ENCODE results near the gene BID. TPM values are rescaled to one million over a fixed set of nuclear protein-coding genes. Genes with fewer than 3 reads are reported as not detected.
A peak's percentile ranks its signal among the peaks of the same experiment; 100 is the strongest.

BID gene
- total RNA-seq, 1 donor from 2014 or later: 24.6 TPM

DNA sequence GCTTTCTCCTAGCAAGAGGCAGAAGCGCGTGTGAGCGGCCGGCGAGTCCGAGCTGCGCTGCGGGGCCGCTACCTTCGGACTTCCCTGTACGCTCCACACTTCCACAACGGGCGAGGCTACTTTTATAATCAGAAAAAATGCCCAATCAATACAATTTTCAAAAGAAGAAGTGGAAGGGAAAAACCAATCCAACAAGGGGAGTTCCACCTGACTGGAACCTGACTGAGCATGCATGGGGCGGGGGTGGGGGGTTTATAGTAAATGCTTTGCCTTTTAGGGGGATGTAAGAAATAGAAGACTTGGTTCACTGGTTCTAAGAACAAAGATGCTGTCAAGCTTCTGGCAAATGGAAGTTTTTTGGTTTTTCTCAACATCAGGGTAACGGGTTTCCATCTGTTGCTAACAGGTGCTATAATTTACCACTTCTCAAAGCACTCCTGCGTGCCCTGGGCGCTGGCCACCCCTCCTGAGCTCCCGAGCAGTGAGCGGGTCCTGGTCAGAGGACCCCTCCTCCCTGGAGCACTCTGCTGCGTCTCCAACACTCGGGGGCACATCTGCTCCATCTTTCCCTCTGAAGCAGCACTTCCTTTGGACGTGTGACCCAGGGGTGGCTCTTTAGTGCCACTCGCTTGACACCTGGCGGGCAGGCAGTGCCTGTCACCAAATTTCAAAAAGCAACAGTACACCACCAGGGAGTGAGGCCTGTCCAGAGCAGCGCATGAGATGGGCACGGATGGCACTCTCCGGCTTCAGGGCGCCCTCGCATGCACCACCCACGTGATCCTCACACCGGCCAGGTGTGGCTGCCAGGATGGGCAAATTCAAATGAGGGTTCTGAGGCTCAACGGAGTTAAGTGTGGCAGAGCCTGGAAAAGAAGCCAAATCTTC is 21.6 kb upstream of the BID start:
- Mint-ChIP-seq H3K27ac (no peak overlapping the region), H3K9me3 (ENCODE audit: low read depth) (no peaks in the 10 kb centered on the region)

DNA sequence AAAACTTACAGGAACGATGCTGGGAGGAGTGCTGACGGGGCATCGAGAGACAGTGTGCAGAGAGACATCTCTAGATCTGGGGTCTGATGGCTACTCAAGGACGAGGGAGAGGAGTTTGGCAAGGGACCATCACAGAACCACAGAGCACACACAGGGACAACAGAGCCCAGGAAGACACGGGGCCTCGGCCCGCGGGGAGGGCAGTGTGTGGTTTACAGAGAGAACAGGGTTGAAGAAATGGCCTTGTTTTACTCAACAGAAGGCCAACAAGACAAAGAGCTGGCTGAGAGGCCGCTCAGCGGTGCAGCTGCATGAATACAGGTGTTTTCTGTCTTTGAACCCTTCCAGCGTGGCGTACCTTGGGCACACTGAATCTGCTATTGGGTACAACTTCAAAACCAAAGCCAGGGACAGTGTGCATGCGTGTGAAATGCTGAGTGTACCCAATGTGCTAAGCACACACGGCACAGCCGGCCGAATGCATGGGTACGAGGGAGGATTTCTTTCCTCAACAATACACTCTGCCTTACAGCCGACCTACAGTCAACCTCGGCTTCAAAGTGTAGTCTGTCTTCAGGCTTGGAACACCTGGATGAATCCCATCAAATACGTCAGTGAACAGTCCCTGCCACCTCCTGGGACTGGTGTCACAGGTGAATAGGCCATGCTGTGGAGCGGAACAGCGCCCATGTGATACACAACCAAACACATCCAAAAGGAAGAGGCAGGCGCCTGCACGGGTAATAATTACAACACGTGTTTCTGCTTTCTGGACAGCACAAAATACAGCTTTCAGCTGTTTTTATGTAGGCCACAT is 20.7 kb upstream of the BID start:
- Mint-ChIP-seq H3K4me1 (ENCODE audit: low read depth) (peaks cover 14% of the 10 kb centered on the region), H3K4me3 (ENCODE audit: low read depth) (no peak overlapping the region), H3K9me3 (ENCODE audit: low read depth) (no peaks in the 10 kb centered on the region), H3K27me3 (peaks cover 4% of the 10 kb centered on the region), H3K27ac (no peak overlapping the region), H3K36me3 (ENCODE audit: insufficient read depth) (no peaks in the 10 kb centered on the region)
- TF ChIP-seq, protein P1, sequence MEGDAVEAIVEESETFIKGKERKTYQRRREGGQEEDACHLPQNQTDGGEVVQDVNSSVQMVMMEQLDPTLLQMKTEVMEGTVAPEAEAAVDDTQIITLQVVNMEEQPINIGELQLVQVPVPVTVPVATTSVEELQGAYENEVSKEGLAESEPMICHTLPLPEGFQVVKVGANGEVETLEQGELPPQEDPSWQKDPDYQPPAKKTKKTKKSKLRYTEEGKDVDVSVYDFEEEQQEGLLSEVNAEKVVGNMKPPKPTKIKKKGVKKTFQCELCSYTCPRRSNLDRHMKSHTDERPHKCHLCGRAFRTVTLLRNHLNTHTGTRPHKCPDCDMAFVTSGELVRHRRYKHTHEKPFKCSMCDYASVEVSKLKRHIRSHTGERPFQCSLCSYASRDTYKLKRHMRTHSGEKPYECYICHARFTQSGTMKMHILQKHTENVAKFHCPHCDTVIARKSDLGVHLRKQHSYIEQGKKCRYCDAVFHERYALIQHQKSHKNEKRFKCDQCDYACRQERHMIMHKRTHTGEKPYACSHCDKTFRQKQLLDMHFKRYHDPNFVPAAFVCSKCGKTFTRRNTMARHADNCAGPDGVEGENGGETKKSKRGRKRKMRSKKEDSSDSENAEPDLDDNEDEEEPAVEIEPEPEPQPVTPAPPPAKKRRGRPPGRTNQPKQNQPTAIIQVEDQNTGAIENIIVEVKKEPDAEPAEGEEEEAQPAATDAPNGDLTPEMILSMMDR (IDR thresholded peaks at IDR 0.05; ENCODE audit: unreplicated experiment): no peak
- DNase-seq (ENCODE audit: low spot score, unreplicated experiment): no peak

More for the DNA sequence above, 21.6 kb upstream of the BID start:
- Mint-ChIP-seq H3K4me3 (ENCODE audit: low read depth) (no peak overlapping the region), H3K27me3 (peaks cover 4% of the 10 kb centered on the region), H3K36me3 (ENCODE audit: insufficient read depth) (no peaks in the 10 kb centered on the region), H3K4me1 (ENCODE audit: low read depth) (peaks cover 16% of the 10 kb centered on the region)
- TF ChIP-seq, protein P1 (IDR thresholded peaks at IDR 0.05; ENCODE audit: unreplicated experiment): no peak
- no peak for DNase-seq (ENCODE audit: low spot score, unreplicated experiment)

DNA sequence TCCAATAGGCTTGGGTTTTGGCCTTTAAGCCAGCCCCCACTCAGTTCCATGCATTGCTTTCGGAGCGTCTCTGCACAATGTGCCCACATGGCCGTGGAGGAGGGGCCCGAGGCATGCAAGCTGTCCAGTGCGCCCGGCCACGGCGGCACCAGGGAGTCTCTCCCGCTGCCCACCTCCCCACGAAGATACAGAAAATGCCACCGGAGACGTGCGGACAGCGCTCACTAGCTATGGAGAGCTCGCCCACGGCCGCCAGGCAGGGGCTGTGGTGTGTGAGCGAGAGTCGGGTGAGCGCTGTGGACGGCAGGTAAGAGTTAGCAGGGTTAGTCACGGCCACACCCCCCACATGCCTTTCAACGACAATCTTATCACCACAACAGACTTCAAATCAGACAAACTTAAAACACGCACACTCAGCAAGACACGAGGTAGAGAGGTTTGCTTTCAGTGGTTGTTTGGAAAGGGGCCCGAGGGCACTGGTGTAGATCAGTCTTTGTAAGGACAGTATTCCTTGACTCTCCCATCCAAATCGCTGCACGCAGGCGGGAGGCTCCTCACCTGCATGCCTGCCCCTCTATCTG is 18.7 kb upstream of the BID start:
- TF ChIP-seq, protein P1 (IDR thresholded peaks at IDR 0.05; ENCODE audit: unreplicated experiment): no peak
- peaks cover 4% of the 10 kb centered on the region for H3K27me3 Mint-ChIP-seq
- peak overlapping the region; percentile 39 for H3K27ac Mint-ChIP-seq
- peaks cover 14% of the 10 kb centered on the region for H3K4me1 Mint-ChIP-seq (ENCODE audit: low read depth)
- no peaks in the 10 kb centered on the region for H3K9me3 Mint-ChIP-seq (ENCODE audit: low read depth)
- no peak overlapping the region for H3K4me3 Mint-ChIP-seq (ENCODE audit: low read depth)
- DNase-seq (ENCODE audit: low spot score, unreplicated experiment): no peak
- no peaks in the 10 kb centered on the region for H3K36me3 Mint-ChIP-seq (ENCODE audit: insufficient read depth)

DNA sequence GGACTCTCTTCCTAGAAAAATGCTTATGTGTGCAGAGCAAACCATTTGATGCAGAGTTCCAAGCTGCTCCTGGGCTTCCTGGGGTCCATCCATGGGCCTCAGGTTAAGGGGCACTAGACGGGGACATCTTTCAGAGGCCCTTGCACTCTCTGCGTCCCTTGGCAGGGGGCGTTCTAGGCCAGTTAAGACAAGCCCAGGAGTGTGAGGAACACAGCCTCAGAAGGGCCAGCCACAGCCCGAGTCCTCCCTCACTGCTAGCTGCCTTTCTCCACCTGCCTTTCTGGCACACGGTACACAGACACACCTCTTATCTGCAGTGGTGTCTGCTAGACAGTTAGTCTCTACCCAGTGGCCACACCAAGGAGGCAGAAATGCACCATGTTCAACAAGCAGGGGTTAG is 18.0 kb upstream of the BID start:
- no peak overlapping the region for H3K27ac Mint-ChIP-seq
- H3K4me1 Mint-ChIP-seq (ENCODE audit: low read depth): peaks cover 14% of the 10 kb centered on the region
- no peak for DNase-seq (ENCODE audit: low spot score, unreplicated experiment)
- H3K36me3 Mint-ChIP-seq (ENCODE audit: insufficient read depth): no peaks in the 10 kb centered on the region
- TF ChIP-seq, protein P1 (IDR thresholded peaks at IDR 0.05; ENCODE audit: unreplicated experiment): peak; percentile 17
- H3K27me3 Mint-ChIP-seq: peaks cover 4% of the 10 kb centered on the region
- H3K4me3 Mint-ChIP-seq (ENCODE audit: low read depth): no peak overlapping the region
- no peaks in the 10 kb centered on the region for H3K9me3 Mint-ChIP-seq (ENCODE audit: low read depth)

DNA sequence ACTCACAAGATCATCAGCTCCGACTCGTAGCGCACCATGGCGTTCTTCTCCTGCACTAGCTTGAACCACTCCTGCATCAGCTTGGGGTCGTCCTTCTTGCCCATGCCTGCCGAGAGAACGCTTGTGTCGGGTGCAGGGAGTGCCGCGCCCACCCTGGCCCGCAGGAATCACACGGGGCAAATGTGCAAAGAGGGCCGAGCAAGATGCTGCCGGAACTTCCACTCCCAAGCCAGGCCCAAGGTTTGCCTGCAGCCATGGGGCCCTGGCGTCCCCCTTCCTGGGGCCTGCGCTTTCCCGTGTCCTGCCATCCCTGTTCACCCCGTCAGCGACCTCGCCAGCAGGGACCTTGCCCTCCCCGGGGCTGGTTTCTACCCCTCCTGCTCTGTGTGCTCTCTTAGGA is 16.9 kb upstream of the BID start:
- no peak for DNase-seq (ENCODE audit: low spot score, unreplicated experiment)
- H3K9me3 Mint-ChIP-seq (ENCODE audit: low read depth): no peaks in the 10 kb centered on the region
- H3K27ac Mint-ChIP-seq: no peak overlapping the region
- no peak overlapping the region for H3K4me3 Mint-ChIP-seq (ENCODE audit: low read depth)
- TF ChIP-seq, protein P1 (IDR thresholded peaks at IDR 0.05; ENCODE audit: unreplicated experiment): no peak
- H3K27me3 Mint-ChIP-seq: peaks cover 4% of the 10 kb centered on the region
- H3K36me3 Mint-ChIP-seq (ENCODE audit: insufficient read depth): no peaks in the 10 kb centered on the region
- H3K4me1 Mint-ChIP-seq (ENCODE audit: low read depth): peaks cover 14% of the 10 kb centered on the region
